ENCODE data around the gene PIP5K1B.

The PIP5K1B gene

DNA sequence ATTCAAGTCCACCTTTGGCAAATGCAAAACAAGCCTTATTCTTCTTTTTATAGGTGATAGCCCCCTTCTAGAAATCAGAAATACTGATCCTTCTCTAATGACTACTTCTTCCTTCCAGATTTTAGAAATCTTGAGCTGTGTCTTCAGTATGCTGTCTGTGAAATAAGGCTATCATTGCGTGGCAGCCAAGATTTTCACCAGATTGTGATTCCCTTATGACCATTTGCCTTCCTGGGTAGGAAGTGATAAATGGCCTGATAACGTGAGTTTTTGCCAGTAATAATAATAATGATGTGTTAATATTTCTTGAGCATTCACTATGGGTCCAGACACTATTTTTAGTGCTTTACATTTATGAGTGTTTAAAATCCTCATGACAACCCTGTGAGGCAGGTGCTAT lies 80.9 kb downstream of the PIP5K1B start:
- ATAC-seq: no peak
- TF ChIP-seq OSR1 (CRISPR knock-in tag; IDR thresholded peaks at IDR 0.05) (no peak), ESRRG (CRISPR knock-in tag; IDR thresholded peaks at IDR 0.05) (no peak), ISL1 (CRISPR knock-in tag; IDR thresholded peaks at IDR 0.05) (no peak), RARB (CRISPR knock-in tag; IDR thresholded peaks at IDR 0.05) (no peak), ZNF565 (CRISPR knock-in tag; conservative IDR thresholded peaks at IDR 0.05; ENCODE audit: low read depth) (no peak), CSDC2 (CRISPR knock-in tag; IDR thresholded peaks at IDR 0.05) (no peak), ARNTL (CRISPR knock-in tag; IDR thresholded peaks at IDR 0.05; ENCODE audit: borderline replicate concordance, low read depth) (no peak), GLIS3 (CRISPR knock-in tag; IDR thresholded peaks at IDR 0.05) (no peak), TOX (CRISPR knock-in tag; IDR thresholded peaks at IDR 0.05; ENCODE audit: borderline replicate concordance) (no peak), ZNF8 (CRISPR knock-in tag; IDR thresholded peaks at IDR 0.05) (no peak), ZC3H10 (CRISPR knock-in tag; IDR thresholded peaks at IDR 0.05) (no peak), PPARA (CRISPR knock-in tag; IDR thresholded peaks at IDR 0.05; ENCODE audit: borderline replicate concordance) (no peak), BACH2 (CRISPR knock-in tag; IDR thresholded peaks at IDR 0.05; ENCODE audit: borderline replicate concordance) (no peak), ZFP3 (CRISPR knock-in tag; IDR thresholded peaks at IDR 0.05) (no peak)
- TF ChIP-seq, protein P1, sequence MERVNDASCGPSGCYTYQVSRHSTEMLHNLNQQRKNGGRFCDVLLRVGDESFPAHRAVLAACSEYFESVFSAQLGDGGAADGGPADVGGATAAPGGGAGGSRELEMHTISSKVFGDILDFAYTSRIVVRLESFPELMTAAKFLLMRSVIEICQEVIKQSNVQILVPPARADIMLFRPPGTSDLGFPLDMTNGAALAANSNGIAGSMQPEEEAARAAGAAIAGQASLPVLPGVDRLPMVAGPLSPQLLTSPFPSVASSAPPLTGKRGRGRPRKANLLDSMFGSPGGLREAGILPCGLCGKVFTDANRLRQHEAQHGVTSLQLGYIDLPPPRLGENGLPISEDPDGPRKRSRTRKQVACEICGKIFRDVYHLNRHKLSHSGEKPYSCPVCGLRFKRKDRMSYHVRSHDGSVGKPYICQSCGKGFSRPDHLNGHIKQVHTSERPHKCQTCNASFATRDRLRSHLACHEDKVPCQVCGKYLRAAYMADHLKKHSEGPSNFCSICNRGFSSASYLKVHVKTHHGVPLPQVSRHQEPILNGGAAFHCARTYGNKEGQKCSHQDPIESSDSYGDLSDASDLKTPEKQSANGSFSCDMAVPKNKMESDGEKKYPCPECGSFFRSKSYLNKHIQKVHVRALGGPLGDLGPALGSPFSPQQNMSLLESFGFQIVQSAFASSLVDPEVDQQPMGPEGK (CRISPR knock-in tag; IDR thresholded peaks at IDR 0.05; ENCODE audit: borderline replicate concordance): no peak
- TF ChIP-seq, protein P2, sequence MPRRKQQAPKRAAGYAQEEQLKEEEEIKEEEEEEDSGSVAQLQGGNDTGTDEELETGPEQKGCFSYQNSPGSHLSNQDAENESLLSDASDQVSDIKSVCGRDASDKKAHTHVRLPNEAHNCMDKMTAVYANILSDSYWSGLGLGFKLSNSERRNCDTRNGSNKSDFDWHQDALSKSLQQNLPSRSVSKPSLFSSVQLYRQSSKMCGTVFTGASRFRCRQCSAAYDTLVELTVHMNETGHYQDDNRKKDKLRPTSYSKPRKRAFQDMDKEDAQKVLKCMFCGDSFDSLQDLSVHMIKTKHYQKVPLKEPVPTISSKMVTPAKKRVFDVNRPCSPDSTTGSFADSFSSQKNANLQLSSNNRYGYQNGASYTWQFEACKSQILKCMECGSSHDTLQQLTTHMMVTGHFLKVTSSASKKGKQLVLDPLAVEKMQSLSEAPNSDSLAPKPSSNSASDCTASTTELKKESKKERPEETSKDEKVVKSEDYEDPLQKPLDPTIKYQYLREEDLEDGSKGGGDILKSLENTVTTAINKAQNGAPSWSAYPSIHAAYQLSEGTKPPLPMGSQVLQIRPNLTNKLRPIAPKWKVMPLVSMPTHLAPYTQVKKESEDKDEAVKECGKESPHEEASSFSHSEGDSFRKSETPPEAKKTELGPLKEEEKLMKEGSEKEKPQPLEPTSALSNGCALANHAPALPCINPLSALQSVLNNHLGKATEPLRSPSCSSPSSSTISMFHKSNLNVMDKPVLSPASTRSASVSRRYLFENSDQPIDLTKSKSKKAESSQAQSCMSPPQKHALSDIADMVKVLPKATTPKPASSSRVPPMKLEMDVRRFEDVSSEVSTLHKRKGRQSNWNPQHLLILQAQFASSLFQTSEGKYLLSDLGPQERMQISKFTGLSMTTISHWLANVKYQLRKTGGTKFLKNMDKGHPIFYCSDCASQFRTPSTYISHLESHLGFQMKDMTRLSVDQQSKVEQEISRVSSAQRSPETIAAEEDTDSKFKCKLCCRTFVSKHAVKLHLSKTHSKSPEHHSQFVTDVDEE (CRISPR knock-in tag; IDR thresholded peaks at IDR 0.05): no peak
- TF ChIP-seq, protein P3, sequence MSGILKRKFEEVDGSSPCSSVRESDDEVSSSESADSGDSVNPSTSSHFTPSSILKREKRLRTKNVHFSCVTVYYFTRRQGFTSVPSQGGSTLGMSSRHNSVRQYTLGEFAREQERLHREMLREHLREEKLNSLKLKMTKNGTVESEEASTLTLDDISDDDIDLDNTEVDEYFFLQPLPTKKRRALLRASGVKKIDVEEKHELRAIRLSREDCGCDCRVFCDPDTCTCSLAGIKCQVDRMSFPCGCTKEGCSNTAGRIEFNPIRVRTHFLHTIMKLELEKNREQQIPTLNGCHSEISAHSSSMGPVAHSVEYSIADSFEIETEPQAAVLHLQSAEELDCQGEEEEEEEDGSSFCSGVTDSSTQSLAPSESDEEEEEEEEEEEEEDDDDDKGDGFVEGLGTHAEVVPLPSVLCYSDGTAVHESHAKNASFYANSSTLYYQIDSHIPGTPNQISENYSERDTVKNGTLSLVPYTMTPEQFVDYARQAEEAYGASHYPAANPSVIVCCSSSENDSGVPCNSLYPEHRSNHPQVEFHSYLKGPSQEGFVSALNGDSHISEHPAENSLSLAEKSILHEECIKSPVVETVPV (CRISPR knock-in tag; IDR thresholded peaks at IDR 0.05): no peak
- TF ChIP-seq, protein P4, sequence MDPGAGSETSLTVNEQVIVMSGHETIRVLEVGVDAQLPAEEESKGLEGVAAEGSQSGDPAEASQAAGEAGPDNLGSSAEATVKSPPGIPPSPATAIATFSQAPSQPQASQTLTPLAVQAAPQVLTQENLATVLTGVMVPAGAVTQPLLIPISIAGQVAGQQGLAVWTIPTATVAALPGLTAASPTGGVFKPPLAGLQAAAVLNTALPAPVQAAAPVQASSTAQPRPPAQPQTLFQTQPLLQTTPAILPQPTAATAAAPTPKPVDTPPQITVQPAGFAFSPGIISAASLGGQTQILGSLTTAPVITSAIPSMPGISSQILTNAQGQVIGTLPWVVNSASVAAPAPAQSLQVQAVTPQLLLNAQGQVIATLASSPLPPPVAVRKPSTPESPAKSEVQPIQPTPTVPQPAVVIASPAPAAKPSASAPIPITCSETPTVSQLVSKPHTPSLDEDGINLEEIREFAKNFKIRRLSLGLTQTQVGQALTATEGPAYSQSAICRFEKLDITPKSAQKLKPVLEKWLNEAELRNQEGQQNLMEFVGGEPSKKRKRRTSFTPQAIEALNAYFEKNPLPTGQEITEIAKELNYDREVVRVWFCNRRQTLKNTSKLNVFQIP (CRISPR knock-in tag; IDR thresholded peaks at IDR 0.05; ENCODE audit: borderline replicate concordance, low read depth): no peak

DNA sequence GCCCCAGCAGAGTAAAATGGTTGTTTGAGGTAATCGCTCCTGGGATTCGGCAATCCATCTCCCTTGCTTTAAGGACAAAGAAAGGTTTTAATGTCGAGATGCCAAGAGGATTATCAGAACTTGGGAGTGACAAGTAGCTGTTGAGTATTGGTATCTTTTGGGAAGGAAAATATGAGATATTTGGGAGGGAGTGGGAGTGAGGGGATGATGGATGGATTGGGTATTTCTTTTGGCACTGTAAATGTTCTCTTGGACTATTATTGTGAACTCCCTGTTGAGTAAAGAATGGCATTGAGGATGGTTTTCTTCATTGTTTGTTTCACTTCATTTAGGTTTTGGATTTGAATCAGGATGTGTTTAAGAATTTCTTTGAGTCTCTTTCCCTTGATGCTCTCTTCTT lies 86.1 kb downstream of the PIP5K1B start:
- TF ChIP-seq SNAI2 (CRISPR knock-in tag; IDR thresholded peaks at IDR 0.05): no peak
- TF ChIP-seq, protein P2 (CRISPR knock-in tag; IDR thresholded peaks at IDR 0.05): no peak
- TF ChIP-seq ZC3H10 (CRISPR knock-in tag; IDR thresholded peaks at IDR 0.05): no peak
- no peak for TF ChIP-seq BACH2 (CRISPR knock-in tag; IDR thresholded peaks at IDR 0.05; ENCODE audit: borderline replicate concordance)
- no peak for TF ChIP-seq PPARA (CRISPR knock-in tag; IDR thresholded peaks at IDR 0.05; ENCODE audit: borderline replicate concordance)
- TF ChIP-seq ZFP3 (CRISPR knock-in tag; IDR thresholded peaks at IDR 0.05): no peak
- no peak for ATAC-seq

Data from SK-N-SH treated with all-trans-retinoic acid at 6 μM for 48 hours (cell line).